GM10266 (cell line): Measurements from ENCODE around the gene OPN5.
"Not testable (repeated sequence)": the region's sequence is repeated elsewhere in the genome, so short reads cannot be mapped to it uniquely, and the experiment has no call there.

Source experiments
- DNase-seq: peaks from one replicate; pipeline ENCODE4 v3.0.0; 2012; ENCODE audit errors: extremely low spot score
- CTCF ChIP-seq: IDR thresholded peaks from 2 replicates; pipeline ENCODE4 v1.5.1; 2012; ENCODE audit warnings: mild to moderate bottlenecking, low read depth; ENCODE audit not compliant: control insufficient read depth, insufficient read depth; ENCODE audit errors: missing control alignments

The OPN5 gene

GRCh38 chr6:47743744-47744143, 38.1 kb upstream of the OPN5 start:
- TF ChIP-seq CTCF: no peak
- DNase-seq: no peak

- not testable (repeated sequence) for DNase-seq
Measured at GRCh38 chr6:47745269-47745668, 36.6 kb upstream of the OPN5 start.

GRCh38 chr6:47749757-47750156, 32.1 kb upstream of the OPN5 start:
- TF ChIP-seq CTCF: no peak
- DNase-seq: no peak

- DNase-seq: no peak
- no peak for TF ChIP-seq CTCF
Measured at GRCh38 chr6:47752801-47753200, 29.0 kb upstream of the OPN5 start.

GRCh38 chr6:47759364-47759763, 22.5 kb upstream of the OPN5 start:
- DNase-seq: no peak

GRCh38 chr6:47762502-47762901, 19.3 kb upstream of the OPN5 start:
- TF ChIP-seq CTCF: no peak
- no peak for DNase-seq

More at GRCh38 chr6:47759364-47759763, 22.5 kb upstream of the OPN5 start:
- TF ChIP-seq CTCF: no peak

GRCh38 chr6:47766445-47766844, 15.4 kb upstream of the OPN5 start:
- no peak for DNase-seq
- no peak for TF ChIP-seq CTCF

- no peak for DNase-seq
- no peak for TF ChIP-seq CTCF
Measured at GRCh38 chr6:47767102-47767501, 14.7 kb upstream of the OPN5 start.
